K562 (cell line): ENCODE data around the gene RAD50. TPM values are rescaled to one million over a fixed set of nuclear protein-coding genes. Genes with fewer than 3 reads are reported as not detected.

Experiments used
- ATAC-seq: fragments of 200-7000 bp; cut with Tn5 transposase; 3 replicates; pipeline ENCODE4 v1.9.1; 2020; ENCODE audit warnings: moderate library complexity
- BruUV-seq: library from RNA; stranded (reverse); fragments of 400-500 nt; replicated peaks from 2 replicates; lab custom pipeline; 2021; lab: Mats Ljungman, UMichigan
- CTCF ChIA-PET: fragments of 300-600 bp; formaldehyde crosslinking; extraction: SDS; loops from one replicate; lab custom pipeline; 2021; ENCODE audit warnings: low intra/inter-chr PET ratio; lab: Yijun Ruan, JAX
- POLR2A ChIA-PET: fragments of 300-600, 350-650 bp; sonication (Branson Sonifier 250); formaldehyde crosslinking; extraction: SDS; loops from one replicate; lab custom pipeline; 2021; ENCODE audit warnings: antibody characterized with exemption, inconsistent platforms; lab: Yijun Ruan, JAX
- DNase-seq, 4 experiments: peaks; one replicate each; pipeline versions ENCODE4 v3.0.0 to v3.0.0-alpha.2; 2011 to 2018; ENCODE audit warnings: low spot score in 3 of 4, mixed read lengths in 3 of 4; ENCODE audit errors: extremely low read depth in 1 of 4
- FAIRE-seq: peaks from 2 replicates; lab custom pipeline; 2011; peaks lifted over from hg19 to GRCh38; lab: Jason Lieb, UNC
- H2AFZ ChIP-seq: 2 replicates; pipeline ENCODE4 v1.6.0; 2011; ENCODE audit warnings: low read depth, low read length, control low read depth, inconsistent platforms
- H3K27ac ChIP-seq: fragments of 200-600 bp; 3 replicates; pipeline ENCODE4 v1.8.0; 2011; ENCODE audit warnings: low read depth, mild to moderate bottlenecking, control low read depth, inconsistent platforms, low read length, moderate library complexity, mixed read lengths; ENCODE audit errors: extremely low read depth
- H3K27me3 ChIP-seq, 2 experiments: fragments of 300-600 bp in 1 of 2; 2 replicates in 1 of 2; 3 replicates in 1 of 2; pipeline versions ENCODE4 v1.6.0 to v1.8.0; 2011; ENCODE audit warnings: inconsistent platforms in 2 of 2, low read length in 2 of 2, mild to moderate bottlenecking in 1 of 2, mixed read lengths in 1 of 2, moderate library complexity in 1 of 2; ENCODE audit not compliant: control insufficient read depth in 2 of 2, insufficient read depth in 2 of 2
- H3K36me3 ChIP-seq: fragments of 300-600 bp; 3 replicates; pipeline ENCODE4 v1.8.0; 2011; ENCODE audit warnings: mild to moderate bottlenecking, low read length, inconsistent platforms; ENCODE audit not compliant: control insufficient read depth, insufficient read depth
- H3K4me1 ChIP-seq, 2 experiments: fragments of 200-600 bp in 1 of 2; replicated peaks in 1 of 2; 2 replicates in 1 of 2; 3 replicates in 1 of 2; pipeline versions ENCODE4 v1.5.1 to v1.8.0; 2011; ENCODE audit warnings: inconsistent platforms in 2 of 2, low read length in 2 of 2, mild to moderate bottlenecking in 1 of 2, mixed read lengths in 1 of 2, moderate library complexity in 1 of 2; ENCODE audit not compliant: control insufficient read depth in 2 of 2, insufficient read depth in 2 of 2
- H3K4me2 ChIP-seq: 2 replicates; pipeline ENCODE4 v1.6.1; 2011; ENCODE audit warnings: low read length, control low read depth, inconsistent platforms, mixed read lengths; ENCODE audit not compliant: insufficient read depth
- H3K4me3 ChIP-seq: fragments of 200-600 bp; sonication (generic), shearing (Covaris generic); 2 replicates; pipeline ENCODE4 v1.5.1; 2016; ENCODE audit warnings: control low read depth, inconsistent platforms
- H3K79me2 ChIP-seq: fragments of 200-600 bp; 3 replicates; pipeline ENCODE4 v1.8.0; 2011; ENCODE audit warnings: low read length, inconsistent platforms; ENCODE audit not compliant: control insufficient read depth, insufficient read depth
- H3K9ac ChIP-seq, 2 experiments: 2 replicates each; pipeline versions ENCODE4 v1.6.0 to v1.6.1; 2011; ENCODE audit warnings: low read depth in 2 of 2, low read length in 2 of 2, control low read depth in 1 of 2, inconsistent platforms in 1 of 2, mild to moderate bottlenecking in 1 of 2, mixed read lengths in 1 of 2; ENCODE audit not compliant: insufficient read depth in 1 of 2
- H3K9me1 ChIP-seq: one replicate; pipeline ENCODE4 v1.6.0; 2011; ENCODE audit warnings: inconsistent platforms, mild to moderate bottlenecking, low read length, moderate library complexity; ENCODE audit not compliant: control insufficient read depth, insufficient read depth
- H3K9me3 ChIP-seq: replicated peaks from 2 replicates; pipeline ENCODE4 v1.5.1; 2011; ENCODE audit warnings: low read depth, low read length, inconsistent platforms; ENCODE audit not compliant: control insufficient read depth, insufficient read depth
- H4K20me1 ChIP-seq: replicated peaks from 2 replicates; pipeline ENCODE4 v1.6.1; 2011; ENCODE audit warnings: low read length, inconsistent platforms, mixed read lengths; ENCODE audit not compliant: control insufficient read depth, insufficient read depth
- CBFA2T2 ChIP-seq: fragments of 450-650 bp; conservative IDR thresholded peaks from 2 replicates; pipeline ENCODE4 v1.6.1; 2017; ENCODE audit warnings: mild to moderate bottlenecking
- CREB1 ChIP-seq, 2 experiments: sonication (generic) in 1 of 2; formaldehyde crosslinking in 1 of 2; IDR thresholded peaks; 2 replicates each; pipeline versions ENCODE4 v1.6.1 to v1.8.0; 2012 to 2022; ENCODE audit warnings: inconsistent platforms in 1 of 2, mild to moderate bottlenecking in 1 of 2, missing genetic modification reagents in 1 of 2, moderate library complexity in 1 of 2
- MAFG ChIP-seq: fragments of 450-650 bp; conservative IDR thresholded peaks from 2 replicates; pipeline ENCODE4 v1.6.1; 2016; ENCODE audit warnings: missing genetic modification characterization, missing compliant biosample characterization
- WGBS: fragments of 100-300 bp; shearing (Covaris generic); methylation state at CpG from one replicate; pipeline ENCODE4 v1.1.6; 2016; ENCODE audit warnings: low coverage, mixed read lengths; ENCODE audit not compliant: insufficient coverage; ENCODE audit errors: missing lambda C conversion rate; 5-methylcytosine and 5-hydroxymethylcytosine counted together
- in situ Hi-C: fragments of 300-500 bp; cut with MboI; formaldehyde crosslinking; loops from 4 replicates; pipeline ENCODE4 v1.15.0; 2018; ENCODE audit warnings: inconsistent platforms, mixed read lengths
- intact Hi-C: fragments of 100-400 bp; cut with micrococcal nuclease; formaldehyde crosslinking; loops from 2 replicates; pipeline ENCODE4 v1.14.2; 2022
- polyA plus RNA-seq, 8 experiments: library from polyadenylated mRNA; depleted of rRNA in 4 of 8; stranded (reverse) in 5 of 8; unstranded in 3 of 8; fragments of >200 nt; fragmentation: Nextera tagmentation in 2 of 8; fragmentation: Illumina TruSeq in 1 of 8; extraction: Ambion mirVana in 2 of 8; extraction: Trizol in 1 of 8; gene quantifications; 2 replicates each; pipeline versions ENCODE4 v1.2.1 to v1.2.3, GENCODE V29; 2011 to 2014; ENCODE audit warnings: inconsistent platforms in 1 of 8, missing spikeins in 1 of 8
- total RNA-seq, 7 experiments: library from RNA; depleted of rRNA in 6 of 7; stranded (reverse); fragments of >200 nt in 6 of 7; fragmentation: Illumina TruSeq in 2 of 7; extraction: Trizol in 2 of 7; gene quantifications; 2 replicates each; pipeline versions ENCODE4 v1.2.1 to v1.2.3, GENCODE V29; 2011 to 2021; ENCODE audit warnings: low replicate concordance in 1 of 7
- TF ChIP-seq, protein P1 (sequence below): fragments of 250-450 bp; sonication (Bioruptor Pico); IDR thresholded peaks from 2 replicates; pipeline ENCODE4 v1.9.0; 2021; ENCODE audit warnings: mild to moderate bottlenecking
- TF ChIP-seq, protein P2 (sequence below): sonication (generic); formaldehyde crosslinking; IDR thresholded peaks from 2 replicates; pipeline ENCODE4 v1.8.1; 2023; ENCODE audit warnings: mild to moderate bottlenecking, missing genetic modification reagents

RAD50 gene
- total and polyA plus RNA-seq, 9 of the 15 experiments (the other 6 are each of a cell fraction or from before 2014, with no cell fraction given) = 15.3 to 74.2 (median 44.1) TPM

DNA sequence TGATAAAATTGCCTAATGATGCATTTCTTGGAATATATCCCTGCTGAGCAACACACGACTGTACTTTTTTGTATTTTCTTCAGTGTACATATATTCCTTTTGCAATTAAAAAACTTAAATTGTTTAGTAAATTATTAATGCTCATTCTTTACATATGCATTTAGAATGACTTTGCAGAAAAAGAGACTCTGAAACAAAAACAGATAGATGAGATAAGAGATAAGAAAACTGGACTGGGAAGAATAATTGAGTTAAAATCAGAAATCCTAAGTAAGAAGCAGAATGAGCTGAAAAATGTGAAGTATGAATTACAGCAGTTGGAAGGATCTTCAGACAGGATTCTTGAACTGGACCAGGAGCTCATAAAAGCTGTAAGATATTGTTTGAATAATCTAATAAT, 32.7 kb downstream of the RAD50 start:
- Histone ChIP-seq H3K4me3 (no peak overlapping the region), H3K27ac (no peak overlapping the region), H3K27me3 (no peaks in the 10 kb centered on the region), H3K9ac (no peak overlapping the region), H4K20me1 (no peaks in the 10 kb centered on the region), H3K79me2 (no peaks in the 10 kb centered on the region), H3K4me1 (no peaks in the 10 kb centered on the region), H3K9me1 (no peaks in the 10 kb centered on the region), H3K9me3 (no peaks in the 10 kb centered on the region), H3K36me3 (peaks cover 87% of the 10 kb centered on the region), H2AFZ (no peak overlapping the region), H3K4me2 (no peak overlapping the region)
- ChIA-PET POLR2A (interaction anchor here (0.6 to 0.8 kb wide), 2 partner anchors 281 to 463 kb away, joined by 3 to 4 read pairs; no protein-coding TSS in a partner anchor), CTCF (no interaction called here)
- DNase-seq (no peak), FAIRE-seq (no peak), ATAC-seq (no peak)
- TF ChIP-seq, protein P1, sequence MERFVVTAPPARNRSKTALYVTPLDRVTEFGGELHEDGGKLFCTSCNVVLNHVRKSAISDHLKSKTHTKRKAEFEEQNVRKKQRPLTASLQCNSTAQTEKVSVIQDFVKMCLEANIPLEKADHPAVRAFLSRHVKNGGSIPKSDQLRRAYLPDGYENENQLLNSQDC (CRISPR knock-in tag) = no peak
- TF ChIP-seq, protein P2, sequence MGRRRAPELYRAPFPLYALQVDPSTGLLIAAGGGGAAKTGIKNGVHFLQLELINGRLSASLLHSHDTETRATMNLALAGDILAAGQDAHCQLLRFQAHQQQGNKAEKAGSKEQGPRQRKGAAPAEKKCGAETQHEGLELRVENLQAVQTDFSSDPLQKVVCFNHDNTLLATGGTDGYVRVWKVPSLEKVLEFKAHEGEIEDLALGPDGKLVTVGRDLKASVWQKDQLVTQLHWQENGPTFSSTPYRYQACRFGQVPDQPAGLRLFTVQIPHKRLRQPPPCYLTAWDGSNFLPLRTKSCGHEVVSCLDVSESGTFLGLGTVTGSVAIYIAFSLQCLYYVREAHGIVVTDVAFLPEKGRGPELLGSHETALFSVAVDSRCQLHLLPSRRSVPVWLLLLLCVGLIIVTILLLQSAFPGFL = no peak
- no peak for TF ChIP-seq CBFA2T2
- no peak for TF ChIP-seq CREB1 (IDR thresholded peaks at IDR 0.05)
- TF ChIP-seq CREB1 (CRISPR knock-in tag; IDR thresholded peaks at IDR 0.05) = no peak
- TF ChIP-seq MAFG (tag) = peak; percentile 68
- intact Hi-C loops = no loop called here
- in situ Hi-C loops = no loop called here
- WGBS = 70% methylated on average over 1 of the region's 1 CpG
- BruUV-seq = no TSS peak
